Measurements from ENCODE around the gene CST6.

The CST6 gene

DNA sequence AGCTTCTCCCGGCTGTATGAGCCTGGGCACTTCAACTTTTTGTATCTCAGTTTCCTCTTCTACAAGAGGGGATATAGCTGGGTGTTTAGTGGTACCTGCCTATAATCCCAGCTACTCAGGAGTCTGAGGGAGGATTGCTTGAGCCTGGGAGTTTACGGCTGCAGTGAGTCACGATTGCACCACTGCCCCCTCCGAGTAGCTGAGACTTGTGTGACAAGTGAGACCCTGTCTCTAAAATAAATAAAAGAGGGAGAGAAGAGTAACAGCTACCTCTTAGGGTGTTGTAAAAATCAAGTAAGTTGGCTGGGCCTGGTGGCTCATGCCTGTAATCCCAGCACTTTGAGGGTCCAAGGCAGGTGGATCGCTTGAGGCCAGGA is 24.5 kb downstream of the CST6 start:
- H3K4me1 ChIP-seq = no peaks in the 10 kb centered on the region
- no peaks in the 10 kb centered on the region for H3K27me3 ChIP-seq (ENCODE audit: low read depth)
- no peak for DNase-seq (ENCODE audit: low spot score in 2 of 2)
- no peaks in the 10 kb centered on the region for H3K36me3 ChIP-seq (replicated peaks)
- no peak overlapping the region for H3K4me3 ChIP-seq
- in situ Hi-C loops (cut with MboI; ENCODE audit: low sequenced_read_pairs) = no loop called here
- H3K9me3 ChIP-seq = peaks cover 3% of the 10 kb centered on the region; the same call in 1 of the 2 replicates

DNA sequence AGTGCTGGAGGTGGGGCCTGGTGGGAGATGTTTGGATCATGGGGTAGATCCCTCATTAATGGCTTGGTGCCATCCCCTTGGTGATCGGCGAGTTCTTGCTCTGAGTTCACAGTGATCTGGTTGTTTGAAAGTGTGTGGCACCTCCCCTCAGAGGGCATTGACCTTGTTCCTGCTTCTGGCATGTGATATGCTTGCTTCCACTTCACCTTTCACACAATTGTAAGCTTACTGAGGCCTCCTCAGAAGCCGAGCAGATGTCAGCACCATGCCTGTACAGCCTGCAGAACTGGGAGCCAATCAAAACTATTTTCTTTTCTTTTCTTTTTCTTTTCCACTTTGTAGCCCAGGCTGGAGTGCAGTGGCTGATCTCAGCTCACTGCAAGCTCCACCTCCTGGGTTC is 25.5 kb downstream of the CST6 start:
- Histone ChIP-seq H3K36me3 (replicated peaks) (no peaks in the 10 kb centered on the region), H3K4me3 (no peak overlapping the region), H3K4me1 (no peaks in the 10 kb centered on the region), H3K27me3 (ENCODE audit: low read depth) (no peaks in the 10 kb centered on the region), H3K9me3 (peaks cover 3% of the 10 kb centered on the region; the same call in 1 of the 2 replicates)
- DNase-seq (ENCODE audit: low spot score in 2 of 2) = no peak
- in situ Hi-C loops (cut with MboI; ENCODE audit: low sequenced_read_pairs) = no loop called here

DNA sequence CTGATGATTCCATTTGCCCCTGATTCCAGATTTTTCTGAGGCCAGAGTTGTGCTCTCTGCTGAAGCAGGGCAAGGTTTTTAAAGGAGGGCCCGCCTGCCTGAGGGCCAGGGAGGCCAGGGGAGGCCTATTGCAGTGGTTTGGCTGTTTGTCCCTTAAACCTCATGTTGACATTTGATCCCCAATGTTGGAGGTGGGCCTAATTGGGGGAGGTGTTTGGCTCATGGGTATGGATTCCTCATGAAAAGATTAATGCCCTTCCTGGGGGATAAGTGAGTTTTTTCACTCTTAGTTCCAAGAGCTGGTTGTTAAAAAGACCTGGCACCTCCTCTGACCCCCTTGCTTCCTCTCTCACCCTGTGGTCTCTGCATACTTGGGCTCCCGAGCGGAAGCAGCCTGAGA is 28.0 kb downstream of the CST6 start:
- no peak for DNase-seq (ENCODE audit: low spot score in 2 of 2)
- H3K9me3 ChIP-seq = peaks cover 3% of the 10 kb centered on the region; the same call in 1 of the 2 replicates
- in situ Hi-C loops (cut with MboI; ENCODE audit: low sequenced_read_pairs) = no loop called here
- H3K4me1 ChIP-seq = peaks cover 2% of the 10 kb centered on the region; the same call in 1 of the 2 replicates
- no peaks in the 10 kb centered on the region for H3K27me3 ChIP-seq (ENCODE audit: low read depth)
- H3K36me3 ChIP-seq (replicated peaks) = no peaks in the 10 kb centered on the region
- H3K4me3 ChIP-seq = no peak overlapping the region

DNA sequence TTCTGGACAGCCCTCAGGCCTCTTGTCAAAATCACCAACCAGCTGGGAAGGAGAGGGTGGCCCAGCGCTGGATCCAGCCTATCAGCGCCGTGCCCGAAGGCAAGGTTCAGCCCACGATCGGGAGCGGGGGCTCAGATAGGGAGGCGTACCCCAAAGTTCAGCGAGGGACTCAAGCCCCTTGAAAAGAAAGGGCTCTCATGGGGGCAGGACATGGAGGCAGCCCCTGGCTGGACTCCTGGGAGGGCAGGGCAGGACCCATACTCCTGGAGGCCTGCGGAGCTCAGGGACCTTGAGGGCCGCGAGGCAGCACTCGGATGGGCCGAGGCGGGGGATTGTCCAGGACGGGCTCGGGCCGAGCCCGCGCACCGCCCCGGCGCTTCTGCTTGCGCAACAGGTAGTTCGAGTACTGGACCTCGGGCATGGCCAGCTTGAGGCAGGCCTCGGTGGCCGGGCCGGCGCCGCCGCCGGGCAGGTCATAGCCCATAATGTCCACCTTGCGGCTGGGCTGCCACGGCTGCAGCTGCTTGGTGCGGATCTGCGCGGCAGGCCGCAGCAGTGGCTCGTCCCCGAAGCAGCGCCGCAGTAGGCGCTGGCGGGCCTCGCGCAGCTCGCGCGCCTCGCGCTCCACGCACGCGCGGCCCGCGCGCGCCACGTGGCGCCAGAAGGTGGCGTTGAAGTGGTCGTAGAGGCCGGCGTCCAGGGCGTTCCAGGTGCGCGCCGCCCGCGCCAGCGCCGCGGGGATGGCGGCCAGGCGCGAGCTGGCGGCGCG is 30.6 kb downstream of the CST6 start:
- Histone ChIP-seq H3K27me3 (ENCODE audit: low read depth) (no peaks in the 10 kb centered on the region), H3K9me3 (peaks cover 2% of the 10 kb centered on the region; the same call in 1 of the 2 replicates), H3K4me3 (no peak overlapping the region), H3K4me1 (peaks cover 3% of the 10 kb centered on the region; the same call in 1 of the 2 replicates), H3K36me3 (replicated peaks) (no peaks in the 10 kb centered on the region)
- DNase-seq (ENCODE audit: low spot score in 2 of 2) = no peak
- in situ Hi-C loops (cut with MboI; ENCODE audit: low sequenced_read_pairs) = no loop called here

DNA sequence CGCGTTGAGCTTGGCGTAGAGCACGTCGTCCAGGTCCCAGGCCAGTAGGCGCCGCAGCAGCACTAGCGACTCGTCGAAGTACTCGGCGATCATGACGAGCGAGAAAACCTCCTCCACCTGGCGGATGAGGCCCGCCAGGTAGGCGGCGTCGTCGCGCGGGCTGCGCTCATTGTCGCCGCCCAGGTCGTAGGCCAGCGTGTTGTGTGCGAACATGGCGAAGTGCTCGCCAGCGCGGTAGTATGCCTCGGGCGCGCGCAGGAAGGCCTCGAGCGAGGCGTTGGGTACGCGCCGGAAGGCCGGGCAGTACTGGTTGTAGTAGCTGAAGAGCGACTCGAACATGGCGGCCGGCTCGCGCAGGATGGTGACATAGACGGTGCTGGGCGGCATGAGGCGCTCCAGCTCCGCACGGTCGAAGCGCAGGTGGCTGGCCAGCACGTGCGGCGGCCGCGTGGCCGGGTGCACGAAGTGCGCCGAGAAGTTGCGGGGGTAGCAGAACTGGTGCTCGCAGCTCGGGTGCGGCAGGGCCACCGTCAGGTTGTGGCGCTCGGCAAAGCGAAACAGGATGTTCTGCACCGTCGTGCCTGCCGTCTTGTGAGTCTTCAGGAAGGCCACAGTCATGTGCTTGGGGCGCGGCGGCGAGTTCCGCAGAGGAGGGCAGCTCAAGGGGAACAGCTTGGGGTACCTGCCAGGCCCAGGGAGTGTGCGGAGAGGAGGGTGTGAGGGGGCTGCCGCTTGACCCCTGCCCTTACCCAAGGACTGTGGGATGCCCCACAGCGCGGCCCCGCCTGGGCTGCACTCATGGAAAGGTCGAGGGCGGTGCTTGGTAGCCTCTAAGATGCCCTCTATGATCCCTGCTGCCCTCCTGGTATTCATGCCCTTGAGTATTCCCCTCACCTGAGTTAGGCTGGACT is 31.4 kb downstream of the CST6 start:
- DNase-seq (ENCODE audit: low spot score in 2 of 2) = no peak
- H3K4me3 ChIP-seq = no peak overlapping the region
- in situ Hi-C loops (cut with MboI; ENCODE audit: low sequenced_read_pairs) = no loop called here

DNA sequence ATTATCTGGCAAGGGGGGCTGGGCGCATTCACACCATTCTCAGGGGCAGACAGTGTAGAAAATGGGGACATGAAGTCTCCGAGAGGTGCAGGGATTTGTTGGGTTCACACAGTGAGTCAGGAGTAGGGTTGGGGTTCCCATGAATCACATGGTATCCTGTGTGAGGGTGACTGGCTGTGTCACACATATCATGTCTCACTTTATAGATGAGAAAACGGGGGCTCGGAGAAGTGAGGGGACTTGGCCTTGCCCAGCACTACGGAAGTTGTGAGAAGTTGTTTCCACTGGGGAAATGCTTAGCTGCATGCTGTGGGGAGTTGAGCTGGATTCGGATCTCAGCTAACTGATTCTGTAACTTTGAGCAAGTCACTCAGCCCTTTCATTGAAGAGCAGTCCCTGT is 32.9 kb downstream of the CST6 start:
- H3K4me1 ChIP-seq = peaks cover 3% of the 10 kb centered on the region; the same call in 1 of the 2 replicates
- H3K4me3 ChIP-seq = no peak overlapping the region
- no peak for DNase-seq (ENCODE audit: low spot score in 2 of 2)
- H3K36me3 ChIP-seq (replicated peaks) = no peaks in the 10 kb centered on the region
- no peaks in the 10 kb centered on the region for H3K9me3 ChIP-seq
- no peaks in the 10 kb centered on the region for H3K27me3 ChIP-seq (ENCODE audit: low read depth)
- in situ Hi-C loops (cut with MboI; ENCODE audit: low sequenced_read_pairs) = no loop called here

More for the DNA sequence above, 31.4 kb downstream of the CST6 start:
- no peaks in the 10 kb centered on the region for H3K36me3 ChIP-seq (replicated peaks)
- H3K4me1 ChIP-seq = peaks cover 3% of the 10 kb centered on the region; the same call in 1 of the 2 replicates
- no peaks in the 10 kb centered on the region for H3K9me3 ChIP-seq
- H3K27me3 ChIP-seq (ENCODE audit: low read depth) = no peaks in the 10 kb centered on the region

DNA sequence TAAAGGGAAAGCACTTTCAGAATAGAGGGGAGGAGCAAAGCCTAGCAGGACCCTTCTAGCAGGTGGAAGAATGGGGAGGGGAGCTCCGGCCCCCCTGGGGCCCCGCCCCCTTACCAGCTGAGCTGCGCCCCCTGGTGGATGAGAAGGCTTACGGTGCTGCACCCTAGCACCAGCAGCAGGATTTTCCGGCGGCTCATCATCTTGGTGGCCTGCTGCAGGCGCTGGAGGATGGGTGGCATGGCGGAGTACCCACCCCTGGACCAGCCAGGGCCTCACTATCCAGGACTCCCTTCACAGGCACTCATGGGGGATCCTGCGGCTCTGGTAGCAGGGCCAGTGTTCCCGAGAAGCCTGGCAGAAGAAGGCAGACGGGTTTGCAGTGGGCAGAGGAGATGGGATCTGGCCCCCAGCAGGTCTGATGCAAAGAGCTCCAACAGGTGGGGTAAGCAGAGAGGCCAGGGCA is 33.4 kb downstream of the CST6 start:
- peak; percentile 81 to 92 for DNase-seq (ENCODE audit: low spot score in 2 of 2)
- Histone ChIP-seq H3K9me3 (no peaks in the 10 kb centered on the region), H3K36me3 (replicated peaks) (no peaks in the 10 kb centered on the region), H3K4me1 (peaks cover 3% of the 10 kb centered on the region; the same call in 1 of the 2 replicates), H3K4me3 (0 out of 2 replicates have a peak overlapping the region, but pooled peaks have one; percentile 5), H3K27me3 (ENCODE audit: low read depth) (no peaks in the 10 kb centered on the region)
- in situ Hi-C loops (cut with MboI; ENCODE audit: low sequenced_read_pairs) = no loop called here

DNA sequence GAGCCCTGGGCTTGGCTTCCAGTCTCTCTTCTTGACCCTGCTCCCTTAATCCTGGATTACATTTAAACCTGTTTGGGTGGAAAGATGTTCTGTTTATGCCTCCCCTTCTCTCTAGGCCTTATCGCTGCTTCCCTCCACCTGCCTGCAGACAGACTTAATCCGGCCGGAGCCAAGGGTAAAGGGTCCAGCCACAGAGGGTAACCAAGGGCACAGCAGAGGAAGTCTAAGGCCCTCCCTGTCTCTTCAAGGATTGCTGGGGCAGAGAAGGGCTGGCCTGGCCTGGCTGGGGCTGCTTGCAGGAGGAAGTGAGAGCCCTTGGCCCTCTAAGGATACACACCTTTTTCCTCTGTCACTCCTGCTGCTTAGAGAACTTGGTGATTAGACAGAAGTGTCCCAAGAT is 35.1 kb downstream of the CST6 start:
- Histone ChIP-seq H3K4me3 (no peak overlapping the region), H3K4me1 (peaks cover 12% of the 10 kb centered on the region), H3K27me3 (ENCODE audit: low read depth) (no peaks in the 10 kb centered on the region), H3K36me3 (replicated peaks) (no peaks in the 10 kb centered on the region), H3K9me3 (no peaks in the 10 kb centered on the region)
- in situ Hi-C loops (cut with MboI; ENCODE audit: low sequenced_read_pairs) = no loop called here
- no peak for DNase-seq (ENCODE audit: low spot score in 2 of 2)

DNA sequence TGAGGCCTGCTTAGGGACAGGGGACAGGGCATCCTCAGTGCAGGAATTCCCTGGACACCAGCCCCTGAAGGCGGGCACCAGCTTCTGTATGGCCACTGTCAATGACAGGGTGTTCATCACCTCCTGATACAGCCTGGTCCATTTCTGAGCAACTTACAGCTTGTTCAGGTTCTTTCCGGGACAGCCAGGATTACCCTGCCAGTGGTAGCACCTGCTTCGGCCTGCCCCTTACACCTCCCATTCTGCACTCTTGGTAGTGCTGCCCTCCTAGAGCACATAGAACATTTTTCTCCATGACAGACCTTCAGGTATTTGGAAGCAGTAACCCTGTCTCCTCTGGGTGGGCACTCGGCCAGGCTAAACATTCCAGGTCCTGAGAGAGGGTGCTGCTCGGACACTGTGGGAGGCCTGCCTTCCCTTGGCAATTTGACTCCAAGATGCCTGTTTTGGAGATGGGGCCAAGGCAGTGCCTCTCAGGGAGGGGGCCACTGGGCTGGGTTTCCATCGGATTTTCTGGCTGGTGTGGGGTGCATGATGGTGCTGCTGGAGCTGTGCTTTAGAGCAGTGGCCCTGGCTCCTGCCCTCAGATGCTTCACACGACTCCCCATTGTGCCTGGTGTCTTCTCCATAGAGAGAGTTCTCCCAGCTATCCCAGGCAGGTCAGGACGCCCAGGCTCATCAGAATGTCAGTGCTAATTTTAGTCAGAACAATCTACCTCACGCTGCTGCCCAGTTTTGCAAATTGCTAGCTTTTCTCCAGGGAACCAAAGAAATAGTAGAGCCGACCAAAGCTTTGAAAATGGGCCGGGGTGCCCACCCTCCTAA is 35.9 kb downstream of the CST6 start:
- Histone ChIP-seq H3K9me3 (no peaks in the 10 kb centered on the region; the same call in 1 of the 2 replicates), H3K4me1 (peaks cover 12% of the 10 kb centered on the region), H3K36me3 (replicated peaks) (peaks cover 5% of the 10 kb centered on the region), H3K4me3 (no peak overlapping the region), H3K27me3 (ENCODE audit: low read depth) (no peaks in the 10 kb centered on the region)
- no peak for DNase-seq (ENCODE audit: low spot score in 2 of 2)
- in situ Hi-C loops (cut with MboI; ENCODE audit: low sequenced_read_pairs) = no loop called here

DNA sequence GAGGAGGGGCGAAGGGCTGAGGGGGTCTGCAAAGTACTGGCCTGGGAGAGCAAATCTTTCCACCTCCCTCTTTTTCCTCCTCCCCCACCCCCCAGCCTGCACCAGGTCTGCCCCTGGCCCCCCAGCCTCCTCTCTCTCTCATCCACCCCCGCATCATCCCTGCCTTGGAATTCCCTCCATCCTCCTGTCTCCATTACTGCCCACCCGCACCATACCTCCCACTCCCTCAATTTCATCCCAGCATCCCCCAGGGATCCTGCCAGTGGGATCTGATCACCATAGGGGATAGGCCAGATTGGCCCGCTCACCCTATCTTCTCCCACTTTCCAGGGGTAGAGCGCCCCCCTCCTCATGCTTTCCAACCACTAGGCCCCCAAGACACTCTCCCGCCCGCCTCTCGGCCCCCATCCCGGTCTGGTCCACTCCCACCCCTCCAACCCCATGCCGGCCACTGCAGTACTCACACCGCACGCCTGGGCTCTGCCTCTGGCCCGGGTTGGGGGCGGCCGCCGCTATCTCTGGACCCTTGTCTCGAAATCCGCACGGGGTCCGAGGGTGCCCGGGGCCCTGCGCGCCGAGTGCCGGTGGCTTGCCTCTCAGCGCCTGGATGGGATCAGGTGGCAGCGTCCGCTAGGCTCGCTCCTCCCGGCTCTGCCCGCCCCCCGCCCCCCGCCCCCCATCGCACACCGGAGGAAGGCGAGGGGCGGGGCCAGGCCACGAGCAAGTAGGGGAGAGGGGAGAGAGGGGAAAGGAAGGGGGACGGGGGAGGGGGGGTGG is 36.9 kb downstream of the CST6 start, which contains the start of gene GAL3ST3:
Gene GAL3ST3 (minus strand): TSS at position 615 of the 777 bp plus-strand sequence. CDS start 3,746 bp downstream, outside the sequence.
- in situ Hi-C loops (cut with MboI; ENCODE audit: low sequenced_read_pairs) = no loop called here
- Histone ChIP-seq H3K4me1 (peaks cover 16% of the 10 kb centered on the region), H3K4me3 (no peak within 1 kb of the TSS), H3K9me3 (no peaks in the 10 kb centered on the region; the same call in 1 of the 2 replicates), H3K27me3 (ENCODE audit: low read depth) (no peaks in the 10 kb centered on the region), H3K36me3 (replicated peaks) (peaks cover 11% of the 10 kb centered on the region)
- DNase-seq (ENCODE audit: low spot score in 2 of 2) = no peak

DNA sequence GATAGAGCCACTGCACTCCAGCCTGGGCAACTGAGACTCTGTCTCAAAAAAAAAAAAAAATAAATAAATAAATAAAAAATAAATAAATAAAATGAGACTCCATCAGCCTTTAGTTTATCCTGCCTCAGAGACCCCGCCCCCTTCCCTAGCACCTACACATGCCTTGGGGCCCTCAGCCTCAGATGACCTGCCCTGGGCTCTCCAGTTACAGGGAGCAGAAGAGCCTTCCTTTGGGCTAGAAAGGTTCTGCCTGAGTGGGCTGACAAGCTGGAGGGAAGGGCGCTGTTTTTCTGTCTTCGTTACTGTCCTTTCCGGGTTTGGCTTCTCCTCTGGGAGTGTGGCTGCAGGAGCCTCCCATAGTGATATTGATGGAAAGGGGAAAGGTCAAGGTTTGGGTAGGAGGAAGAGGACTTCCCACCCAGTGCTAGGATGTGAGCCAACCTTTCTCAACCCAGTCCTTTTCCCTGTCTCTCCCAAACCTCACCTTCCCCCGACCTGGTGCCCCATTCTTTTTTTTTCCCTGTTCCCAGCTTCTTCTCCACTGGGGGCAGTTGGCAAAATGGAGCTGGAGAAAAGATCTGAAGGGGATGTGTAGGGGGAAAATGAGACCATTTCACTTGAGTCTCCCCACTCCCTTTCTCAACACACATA is 38.9 kb downstream of the CST6 start:
- Histone ChIP-seq H3K36me3 (replicated peaks) (peaks cover 27% of the 10 kb centered on the region), H3K27me3 (ENCODE audit: low read depth) (no peaks in the 10 kb centered on the region), H3K4me1 (peaks cover 13% of the 10 kb centered on the region), H3K4me3 (no peak overlapping the region), H3K9me3 (no peaks in the 10 kb centered on the region; the same call in 1 of the 2 replicates)
- in situ Hi-C loops (cut with MboI; ENCODE audit: low sequenced_read_pairs) = no loop called here
- DNase-seq (ENCODE audit: low spot score in 2 of 2) = peak in 1 of 2 experiments; percentile 47

DNA sequence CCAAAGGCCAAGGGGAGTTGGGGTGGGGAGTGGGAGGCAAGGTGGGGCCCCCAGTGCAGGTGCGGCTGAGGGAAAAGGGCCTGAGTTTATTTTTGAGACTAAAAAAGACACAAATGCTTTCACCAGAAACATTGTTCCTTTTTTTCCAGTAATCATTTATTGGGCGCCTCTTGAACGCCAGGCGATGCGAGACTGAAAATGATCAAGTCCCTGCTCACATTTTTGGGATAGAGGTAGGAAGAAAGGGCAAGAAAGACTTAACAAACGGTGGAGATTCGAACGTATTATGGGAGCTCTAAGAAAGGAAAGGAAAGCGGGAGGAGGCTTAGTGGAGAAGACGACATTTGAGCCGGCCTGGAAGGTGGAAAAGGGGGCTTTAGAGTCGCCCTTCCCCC is 39.6 kb downstream of the CST6 start:
- in situ Hi-C loops (cut with MboI; ENCODE audit: low sequenced_read_pairs) = no loop called here
- H3K36me3 ChIP-seq (replicated peaks) = peaks cover 32% of the 10 kb centered on the region
- no peak for DNase-seq (ENCODE audit: low spot score in 2 of 2)
- H3K9me3 ChIP-seq = no peaks in the 10 kb centered on the region; the same call in 1 of the 2 replicates
- peak overlapping the region; percentile 100 for H3K4me3 ChIP-seq
- H3K27me3 ChIP-seq (ENCODE audit: low read depth) = no peaks in the 10 kb centered on the region
- H3K4me1 ChIP-seq = peaks cover 13% of the 10 kb centered on the region
